ENCODE measurements around the gene CTSF.

CTSF gene

DNA sequence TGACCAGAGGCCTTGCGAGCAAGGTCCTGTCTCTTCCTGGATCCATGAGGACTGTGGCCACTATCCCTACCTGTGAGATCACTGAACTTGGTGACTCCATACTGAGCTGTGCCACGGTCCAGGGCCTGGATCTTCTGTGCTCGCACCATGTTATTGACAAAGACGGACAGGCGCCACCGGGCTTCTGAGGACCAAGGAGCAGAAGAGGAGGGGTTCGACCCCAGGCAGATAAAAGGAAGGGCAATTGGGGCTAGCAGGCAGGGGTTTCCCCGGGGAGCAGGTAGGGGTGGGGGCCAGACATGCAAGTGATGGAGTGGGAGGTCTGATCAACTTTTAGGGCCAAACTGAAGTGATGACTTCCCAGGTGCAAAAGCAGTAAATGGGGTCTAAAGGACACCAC, 2.2 kb downstream of the CTSF start:
- TF ChIP-seq POLR2AphosphoS5 (IDR thresholded peaks at IDR 0.05; ENCODE audit: low read depth) (no peak), SPI1 (IDR thresholded peaks at IDR 0.05; ENCODE audit: borderline replicate concordance, low read depth) (no peak), GABPA (IDR thresholded peaks at IDR 0.05; ENCODE audit: low read depth) (no peak)
- TF ChIP-seq, protein P1, sequence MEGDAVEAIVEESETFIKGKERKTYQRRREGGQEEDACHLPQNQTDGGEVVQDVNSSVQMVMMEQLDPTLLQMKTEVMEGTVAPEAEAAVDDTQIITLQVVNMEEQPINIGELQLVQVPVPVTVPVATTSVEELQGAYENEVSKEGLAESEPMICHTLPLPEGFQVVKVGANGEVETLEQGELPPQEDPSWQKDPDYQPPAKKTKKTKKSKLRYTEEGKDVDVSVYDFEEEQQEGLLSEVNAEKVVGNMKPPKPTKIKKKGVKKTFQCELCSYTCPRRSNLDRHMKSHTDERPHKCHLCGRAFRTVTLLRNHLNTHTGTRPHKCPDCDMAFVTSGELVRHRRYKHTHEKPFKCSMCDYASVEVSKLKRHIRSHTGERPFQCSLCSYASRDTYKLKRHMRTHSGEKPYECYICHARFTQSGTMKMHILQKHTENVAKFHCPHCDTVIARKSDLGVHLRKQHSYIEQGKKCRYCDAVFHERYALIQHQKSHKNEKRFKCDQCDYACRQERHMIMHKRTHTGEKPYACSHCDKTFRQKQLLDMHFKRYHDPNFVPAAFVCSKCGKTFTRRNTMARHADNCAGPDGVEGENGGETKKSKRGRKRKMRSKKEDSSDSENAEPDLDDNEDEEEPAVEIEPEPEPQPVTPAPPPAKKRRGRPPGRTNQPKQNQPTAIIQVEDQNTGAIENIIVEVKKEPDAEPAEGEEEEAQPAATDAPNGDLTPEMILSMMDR (IDR thresholded peaks at IDR 0.05; ENCODE audit: insufficient read depth, low read length) = no peak
- TF ChIP-seq, protein P2, sequence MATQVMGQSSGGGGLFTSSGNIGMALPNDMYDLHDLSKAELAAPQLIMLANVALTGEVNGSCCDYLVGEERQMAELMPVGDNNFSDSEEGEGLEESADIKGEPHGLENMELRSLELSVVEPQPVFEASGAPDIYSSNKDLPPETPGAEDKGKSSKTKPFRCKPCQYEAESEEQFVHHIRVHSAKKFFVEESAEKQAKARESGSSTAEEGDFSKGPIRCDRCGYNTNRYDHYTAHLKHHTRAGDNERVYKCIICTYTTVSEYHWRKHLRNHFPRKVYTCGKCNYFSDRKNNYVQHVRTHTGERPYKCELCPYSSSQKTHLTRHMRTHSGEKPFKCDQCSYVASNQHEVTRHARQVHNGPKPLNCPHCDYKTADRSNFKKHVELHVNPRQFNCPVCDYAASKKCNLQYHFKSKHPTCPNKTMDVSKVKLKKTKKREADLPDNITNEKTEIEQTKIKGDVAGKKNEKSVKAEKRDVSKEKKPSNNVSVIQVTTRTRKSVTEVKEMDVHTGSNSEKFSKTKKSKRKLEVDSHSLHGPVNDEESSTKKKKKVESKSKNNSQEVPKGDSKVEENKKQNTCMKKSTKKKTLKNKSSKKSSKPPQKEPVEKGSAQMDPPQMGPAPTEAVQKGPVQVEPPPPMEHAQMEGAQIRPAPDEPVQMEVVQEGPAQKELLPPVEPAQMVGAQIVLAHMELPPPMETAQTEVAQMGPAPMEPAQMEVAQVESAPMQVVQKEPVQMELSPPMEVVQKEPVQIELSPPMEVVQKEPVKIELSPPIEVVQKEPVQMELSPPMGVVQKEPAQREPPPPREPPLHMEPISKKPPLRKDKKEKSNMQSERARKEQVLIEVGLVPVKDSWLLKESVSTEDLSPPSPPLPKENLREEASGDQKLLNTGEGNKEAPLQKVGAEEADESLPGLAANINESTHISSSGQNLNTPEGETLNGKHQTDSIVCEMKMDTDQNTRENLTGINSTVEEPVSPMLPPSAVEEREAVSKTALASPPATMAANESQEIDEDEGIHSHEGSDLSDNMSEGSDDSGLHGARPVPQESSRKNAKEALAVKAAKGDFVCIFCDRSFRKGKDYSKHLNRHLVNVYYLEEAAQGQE (IDR thresholded peaks at IDR 0.05; ENCODE audit: insufficient replicate concordance, low read depth) = no peak
- no peak overlapping the region for H3K4me3 ChIP-seq (replicated peaks; ENCODE audit: insufficient read depth, low read length)
- peaks cover 15% of the 10 kb centered on the region for H3K27me3 ChIP-seq (ENCODE audit: insufficient read depth, poor library complexity, severe bottlenecking)
- no peak for DNase-seq (ENCODE audit: low read depth in 1 of 2, low spot score in 1 of 2)
- no peak overlapping the region for H3K27ac ChIP-seq (replicated peaks)

DNA sequence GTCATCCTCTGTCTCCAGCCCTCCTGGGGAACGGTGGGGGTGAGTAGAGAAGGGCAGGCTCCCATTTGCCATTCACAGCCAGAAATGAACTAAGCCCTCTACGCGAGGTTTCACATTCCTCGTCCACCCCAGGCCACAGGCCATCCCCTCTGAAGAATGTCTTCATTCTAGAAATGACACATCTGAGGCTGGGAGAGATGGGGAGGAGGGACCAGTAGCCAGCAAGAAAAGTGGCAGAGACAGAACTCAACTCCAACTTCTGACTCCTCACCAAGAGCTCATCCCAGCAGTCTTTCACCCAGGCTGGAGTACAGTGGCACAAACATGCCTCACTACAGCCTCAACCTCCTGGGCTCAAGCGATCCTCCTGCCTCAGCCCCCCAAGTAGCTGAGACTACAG, 3.4 kb downstream of the CTSF start:
- TF ChIP-seq, protein P2 (IDR thresholded peaks at IDR 0.05; ENCODE audit: insufficient replicate concordance, low read depth) = no peak
- TF ChIP-seq POLR2AphosphoS5 (IDR thresholded peaks at IDR 0.05; ENCODE audit: low read depth) (no peak), GABPA (IDR thresholded peaks at IDR 0.05; ENCODE audit: low read depth) (no peak), SPI1 (IDR thresholded peaks at IDR 0.05; ENCODE audit: borderline replicate concordance, low read depth) (no peak)
- TF ChIP-seq, protein P1 (IDR thresholded peaks at IDR 0.05; ENCODE audit: insufficient read depth, low read length) = no peak
- H3K4me3 ChIP-seq (replicated peaks; ENCODE audit: insufficient read depth, low read length) = no peak overlapping the region
- DNase-seq (ENCODE audit: low read depth in 1 of 2, low spot score in 1 of 2) = no peak
- peaks cover 14% of the 10 kb centered on the region for H3K27me3 ChIP-seq (ENCODE audit: insufficient read depth, poor library complexity, severe bottlenecking)
- no peak overlapping the region for H3K27ac ChIP-seq (replicated peaks)

DNA sequence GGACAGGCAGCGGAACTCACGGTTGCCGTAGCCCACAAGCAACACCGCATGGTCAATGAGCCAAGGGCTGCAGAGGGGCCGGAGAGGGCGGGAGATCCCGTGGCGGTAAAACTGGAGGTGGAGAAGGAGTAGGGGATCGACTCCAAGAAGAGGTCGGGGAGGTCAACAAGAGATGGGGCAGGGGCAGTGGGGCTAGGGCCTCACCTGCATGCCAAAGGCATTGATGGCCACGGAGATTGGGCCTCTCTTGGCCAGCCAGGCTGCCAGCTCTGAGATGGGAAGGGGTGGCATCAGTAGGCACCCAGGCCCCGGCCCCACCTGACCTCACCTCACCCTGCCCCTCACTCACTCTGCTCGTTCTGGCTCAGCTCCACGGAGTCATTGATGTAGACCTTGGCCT, 3.9 kb downstream of the CTSF start:
- TF ChIP-seq, protein P1 (IDR thresholded peaks at IDR 0.05; ENCODE audit: insufficient read depth, low read length) = no peak
- no peak for TF ChIP-seq SPI1 (IDR thresholded peaks at IDR 0.05; ENCODE audit: borderline replicate concordance, low read depth)
- no peak for TF ChIP-seq POLR2AphosphoS5 (IDR thresholded peaks at IDR 0.05; ENCODE audit: low read depth)
- TF ChIP-seq GABPA (IDR thresholded peaks at IDR 0.05; ENCODE audit: low read depth) = no peak
- TF ChIP-seq, protein P2 (IDR thresholded peaks at IDR 0.05; ENCODE audit: insufficient replicate concordance, low read depth) = no peak
- Histone ChIP-seq H3K4me3 (replicated peaks; ENCODE audit: insufficient read depth, low read length) (no peak overlapping the region), H3K27ac (replicated peaks) (no peak overlapping the region), H3K27me3 (ENCODE audit: insufficient read depth, poor library complexity, severe bottlenecking) (peaks cover 14% of the 10 kb centered on the region)
- DNase-seq (ENCODE audit: low read depth in 1 of 2, low spot score in 1 of 2) = no peak

All from HL-60 (cell line).